K562 (cell line): ENCODE data around the gene EHD2. TPM values are rescaled to one million over a fixed set of nuclear protein-coding genes. Genes with fewer than 3 reads are reported as not detected.

ENCODE experiments used
- ARID2 ChIP-seq: fragments of 450-650 bp; IDR thresholded peaks from 2 replicates; pipeline ENCODE4 v1.6.1; 2017; ENCODE audit warnings: antibody characterized with exemption, mild to moderate bottlenecking
- ATF1 ChIP-seq, 2 experiments: fragments of 450-650 bp in 1 of 2; IDR thresholded peaks; 2 replicates each; pipeline ENCODE4 v1.6.1; 2016; ENCODE audit warnings: missing compliant biosample characterization in 1 of 2, missing genetic modification characterization in 1 of 2
- CBFA2T2 ChIP-seq: fragments of 450-650 bp; conservative IDR thresholded peaks from 2 replicates; pipeline ENCODE4 v1.6.1; 2017; ENCODE audit warnings: mild to moderate bottlenecking
- CHD1 ChIP-seq: fragments of 200-600 bp; sonication (generic); IDR thresholded peaks from one replicate; pipeline ENCODE4 v1.6.1; 2012; ENCODE audit warnings: mild to moderate bottlenecking, moderate library complexity, low read length, inconsistent platforms
- ELF2 ChIP-seq: fragments of 250-450 bp; sonication (Bioruptor Pico); IDR thresholded peaks from 2 replicates; pipeline ENCODE4 v1.5.0; 2021; ENCODE audit warnings: mild to moderate bottlenecking
- GMEB1 ChIP-seq: fragments of 250-450 bp; sonication (Bioruptor Pico); IDR thresholded peaks from 2 replicates; pipeline ENCODE4 v1.4.0; 2020; ENCODE audit warnings: mild to moderate bottlenecking
- HNRNPUL1 ChIP-seq: fragments of 200-400 bp; formaldehyde crosslinking; IDR thresholded peaks from 2 replicates; pipeline ENCODE4 v1.6.1; 2017; ENCODE audit warnings: low read length
- KAT2B ChIP-seq: IDR thresholded peaks from one replicate; pipeline ENCODE4 v1.6.1; 2012; ENCODE audit warnings: low read depth, mild to moderate bottlenecking, control low read depth, inconsistent platforms, low read length, moderate library complexity
- KAT7 ChIP-seq: sonication (generic); formaldehyde crosslinking; IDR thresholded peaks from 2 replicates; pipeline ENCODE4 v1.8.0; 2022; ENCODE audit warnings: missing genetic modification reagents, mild to moderate bottlenecking, borderline replicate concordance
- MBD2 ChIP-seq: sonication (generic); IDR thresholded peaks from 2 replicates; pipeline ENCODE4 v1.6.1; 2016; ENCODE audit warnings: low read depth, borderline replicate concordance
- MCM7 ChIP-seq, 2 experiments: fragments of 450-650 bp; IDR thresholded peaks; 2 replicates each; pipeline ENCODE4 v1.6.1; 2016 to 2018
- NBN ChIP-seq: fragments of 450-650 bp; IDR thresholded peaks from 2 replicates; pipeline ENCODE4 v1.6.1; 2016; ENCODE audit warnings: low read depth, mild to moderate bottlenecking
- NR4A1 ChIP-seq, 2 experiments: fragments of 250-450 bp in 1 of 2; fragments of 450-650 bp in 1 of 2; sonication (Bioruptor Pico) in 1 of 2; IDR thresholded peaks; 2 replicates each; pipeline versions ENCODE4 v1.4.0 to v1.6.1; 2016 to 2020; ENCODE audit warnings: mild to moderate bottlenecking in 2 of 2, missing compliant biosample characterization in 1 of 2, missing genetic modification characterization in 1 of 2, moderate library complexity in 1 of 2
- PRMT5 ChIP-seq: sonication (generic); formaldehyde crosslinking; IDR thresholded peaks from 2 replicates; pipeline ENCODE4 v1.5.0; 2020; ENCODE audit warnings: missing genetic modification reagents
- SETDB1 ChIP-seq: IDR thresholded peaks from one replicate; pipeline ENCODE4 v1.6.1; 2012; ENCODE audit warnings: low read length, control low read depth, inconsistent platforms
- SIX5 ChIP-seq, 2 experiments: IDR thresholded peaks; 2 replicates each; pipeline ENCODE4 v1.6.1; 2011; ENCODE audit warnings: low read length in 2 of 2, borderline replicate concordance in 1 of 2, low read depth in 1 of 2, mild to moderate bottlenecking in 1 of 2, moderate library complexity in 1 of 2; ENCODE audit not compliant: insufficient read depth in 1 of 2
- TCF3 ChIP-seq: sonication (generic); formaldehyde crosslinking; IDR thresholded peaks from 2 replicates; pipeline ENCODE4 v1.4.0; 2020; ENCODE audit warnings: mild to moderate bottlenecking, missing genetic modification reagents
- TRIM24 ChIP-seq, 2 experiments: fragments of 450-650 bp; IDR thresholded peaks; 2 replicates each; pipeline ENCODE4 v1.6.1; 2016
- XRCC3 ChIP-seq: fragments of 450-650 bp; IDR thresholded peaks from 2 replicates; pipeline ENCODE4 v1.6.1; 2017; ENCODE audit warnings: mild to moderate bottlenecking, moderate library complexity
- ZBTB8A ChIP-seq: fragments of 450-650 bp; IDR thresholded peaks from 2 replicates; pipeline ENCODE4 v1.6.1; 2018; ENCODE audit warnings: mild to moderate bottlenecking, moderate library complexity; ENCODE audit not compliant: partially characterized antibody
- ZNF444 ChIP-seq: fragments of 250-450 bp; sonication (Bioruptor Pico); IDR thresholded peaks from 2 replicates; pipeline ENCODE4 v1.4.0; 2020; ENCODE audit warnings: mild to moderate bottlenecking, moderate library complexity
- ZNF764 ChIP-seq: fragments of 250-450 bp; sonication (Bioruptor Pico); IDR thresholded peaks from 2 replicates; pipeline ENCODE4 v1.4.0; 2020; ENCODE audit warnings: low read depth, mild to moderate bottlenecking, moderate library complexity
- ZNF780A ChIP-seq: fragments of 250-450 bp; sonication (Bioruptor Pico); IDR thresholded peaks from 2 replicates; pipeline ENCODE4 v1.5.0; 2021; ENCODE audit warnings: mild to moderate bottlenecking
- polyA plus RNA-seq, 8 experiments: library from polyadenylated mRNA; depleted of rRNA in 4 of 8; stranded (reverse) in 5 of 8; unstranded in 3 of 8; fragments of >200 nt; fragmentation: Nextera tagmentation in 2 of 8; fragmentation: Illumina TruSeq in 1 of 8; extraction: Ambion mirVana in 2 of 8; extraction: Trizol in 1 of 8; gene quantifications; 2 replicates each; pipeline versions ENCODE4 v1.2.1 to v1.2.3, GENCODE V29; 2011 to 2014; ENCODE audit warnings: inconsistent platforms in 1 of 8, missing spikeins in 1 of 8
- total RNA-seq, 7 experiments: library from RNA; depleted of rRNA in 6 of 7; stranded (reverse); fragments of >200 nt in 6 of 7; fragmentation: Illumina TruSeq in 2 of 7; extraction: Trizol in 2 of 7; gene quantifications; 2 replicates each; pipeline versions ENCODE4 v1.2.1 to v1.2.3, GENCODE V29; 2011 to 2021; ENCODE audit warnings: low replicate concordance in 1 of 7
- TF ChIP-seq, protein P1 (sequence below): IDR thresholded peaks from 2 replicates; pipeline ENCODE4 v1.6.1; 2011; ENCODE audit not compliant: insufficient read length; ENCODE audit errors: extremely low read depth

EHD2 gene
- total and polyA plus RNA-seq, 9 of the 15 experiments (the other 6 are each of a cell fraction or from before 2014, with no cell fraction given): 1.7 to 32.2 (median 3.0) TPM

GRCh38 chr19:47697863-47698609 lies 15.2 kb upstream of the EHD2 start (continued):
- TF ChIP-seq MCM7 (IDR thresholded peaks at IDR 0.05) (no peak), ARID2 (peak; percentile 83), CBFA2T2 (no peak), XRCC3 (no peak), CHD1 (no peak), PRMT5 (no peak), NBN (no peak), ELF2 (no peak), MBD2 (no peak), SIX5 (IDR thresholded peaks at IDR 0.05; ENCODE audit: borderline replicate concordance in 1 of 2, insufficient read depth in 1 of 2, low read depth in 1 of 2, low read length in 2 of 2) (no peak), ZNF780A (CRISPR knock-in tag) (no peak), KAT7 (peak; percentile 71; the same call in 1 of the 2 replicates), ZNF764 (CRISPR knock-in tag) (no peak), NR4A1 (CRISPR knock-in tag; IDR thresholded peaks at IDR 0.05) (no peak), NR4A1 (tag; IDR thresholded peaks at IDR 0.05) (no peak), KAT2B (no peak), HNRNPUL1 (no peak), TRIM24 (IDR thresholded peaks at IDR 0.05) (no peak), TCF3 (CRISPR knock-in tag) (peak; percentile 32; the same call in 1 of the 2 replicates), SETDB1 (no peak), ATF1 (CRISPR knock-in tag; IDR thresholded peaks at IDR 0.05) (no peak), ATF1 (tag; IDR thresholded peaks at IDR 0.05) (peak; percentile 27; the same call in 1 of the 2 replicates), ZNF444 (CRISPR knock-in tag) (no peak), ZBTB8A (no peak), GMEB1 (CRISPR knock-in tag) (no peak)
- TF ChIP-seq, protein P1, sequence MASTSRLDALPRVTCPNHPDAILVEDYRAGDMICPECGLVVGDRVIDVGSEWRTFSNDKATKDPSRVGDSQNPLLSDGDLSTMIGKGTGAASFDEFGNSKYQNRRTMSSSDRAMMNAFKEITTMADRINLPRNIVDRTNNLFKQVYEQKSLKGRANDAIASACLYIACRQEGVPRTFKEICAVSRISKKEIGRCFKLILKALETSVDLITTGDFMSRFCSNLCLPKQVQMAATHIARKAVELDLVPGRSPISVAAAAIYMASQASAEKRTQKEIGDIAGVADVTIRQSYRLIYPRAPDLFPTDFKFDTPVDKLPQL: no peak
